Mononuclear cell (primary cell): ENCODE data around the gene MINPP1. TPM values are rescaled to one million over a fixed set of nuclear protein-coding genes. Genes with fewer than 3 reads are reported as not detected.

ENCODE experiments used
- total RNA-seq: library from RNA; depleted of rRNA; stranded (reverse); fragments of >200 nt; gene quantifications from one replicate; pipeline ENCODE4 v1.2.3, GENCODE V29; 2012

The MINPP1 gene
- total RNA-seq, 1 donor, result 1.5 TPM

Other genes starting within 250 kb of the MINPP1 start
- gene NUTM2D, start 147.1 kb upstream of the MINPP1 start, total RNA-seq, result 2.3 TPM
- gene PAPSS2, start 155.0 kb downstream of the MINPP1 start, total RNA-seq, result 1.7 TPM